PC-3 (cell line): ENCODE results near the gene CLRN1.

ENCODE experiments used
- EZH2 ChIP-seq: fragments of 300-600 bp; sonication (generic); IDR thresholded peaks from one replicate; pipeline ENCODE4 v1.6.1; 2017; ENCODE audit warnings: antibody characterized with exemption, mild to moderate bottlenecking, low read length; ENCODE audit not compliant: unreplicated experiment
- TF ChIP-seq, protein P1 (sequence below): fragments of 300-600 bp; sonication (generic); conservative IDR thresholded peaks from 2 replicates; pipeline ENCODE4 v1.5.1; 2017; ENCODE audit warnings: antibody characterized with exemption, low read depth, mild to moderate bottlenecking, low read length

DNA sequence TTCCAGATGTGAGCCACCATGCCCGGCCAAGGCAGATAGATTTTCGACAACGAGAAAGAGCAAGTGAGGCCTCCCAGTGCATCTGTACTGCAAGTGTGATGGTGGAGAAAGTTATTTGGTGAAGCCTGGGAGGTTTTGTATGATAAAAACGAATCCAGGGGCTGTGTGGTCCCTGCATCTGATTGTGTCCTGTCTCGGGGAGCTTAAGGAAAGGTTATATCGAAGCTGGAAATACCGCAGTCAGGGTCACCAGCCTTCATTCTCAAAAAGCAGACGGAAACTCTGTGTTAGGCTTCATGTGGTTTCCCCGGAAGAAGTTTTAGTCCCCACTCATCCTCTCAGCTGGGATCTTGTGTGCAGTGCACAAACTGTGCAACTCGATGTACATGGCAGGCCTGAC, 70.7 kb downstream of the CLRN1 start:
- TF ChIP-seq, protein P1, sequence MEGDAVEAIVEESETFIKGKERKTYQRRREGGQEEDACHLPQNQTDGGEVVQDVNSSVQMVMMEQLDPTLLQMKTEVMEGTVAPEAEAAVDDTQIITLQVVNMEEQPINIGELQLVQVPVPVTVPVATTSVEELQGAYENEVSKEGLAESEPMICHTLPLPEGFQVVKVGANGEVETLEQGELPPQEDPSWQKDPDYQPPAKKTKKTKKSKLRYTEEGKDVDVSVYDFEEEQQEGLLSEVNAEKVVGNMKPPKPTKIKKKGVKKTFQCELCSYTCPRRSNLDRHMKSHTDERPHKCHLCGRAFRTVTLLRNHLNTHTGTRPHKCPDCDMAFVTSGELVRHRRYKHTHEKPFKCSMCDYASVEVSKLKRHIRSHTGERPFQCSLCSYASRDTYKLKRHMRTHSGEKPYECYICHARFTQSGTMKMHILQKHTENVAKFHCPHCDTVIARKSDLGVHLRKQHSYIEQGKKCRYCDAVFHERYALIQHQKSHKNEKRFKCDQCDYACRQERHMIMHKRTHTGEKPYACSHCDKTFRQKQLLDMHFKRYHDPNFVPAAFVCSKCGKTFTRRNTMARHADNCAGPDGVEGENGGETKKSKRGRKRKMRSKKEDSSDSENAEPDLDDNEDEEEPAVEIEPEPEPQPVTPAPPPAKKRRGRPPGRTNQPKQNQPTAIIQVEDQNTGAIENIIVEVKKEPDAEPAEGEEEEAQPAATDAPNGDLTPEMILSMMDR, result no peak
- no peak for TF ChIP-seq EZH2
